ENCODE results near the gene CA10. TPM values are rescaled to one million over a fixed set of nuclear protein-coding genes. Genes with fewer than 3 reads are reported as not detected.
A peak's percentile ranks its signal among the peaks of the same experiment; 100 is the strongest.

CA10 gene
- total RNA-seq = not detected
- not detected for polyA plus RNA-seq
- long read RNA-seq, donor 1 = 0 reads
- long read RNA-seq, donor 2 = 0 reads

- peaks cover 0 to 4% of the 10 kb centered on the region in 2 donors for H3K27me3 ChIP-seq (ENCODE audit: control insufficient read depth in 1 of 2, insufficient read depth in 2 of 2, low read length in 1 of 2)
- no peak for ATAC-seq (ENCODE audit: low FRiP score)
- intact Hi-C loops (cut with DNase I) = no loop called here
Observed at GRCh38 chr17:52158450-52159042, at the start of gene CA10. Gene CA10, minus strand, starts transcription at chr17:52158714.

DNA sequence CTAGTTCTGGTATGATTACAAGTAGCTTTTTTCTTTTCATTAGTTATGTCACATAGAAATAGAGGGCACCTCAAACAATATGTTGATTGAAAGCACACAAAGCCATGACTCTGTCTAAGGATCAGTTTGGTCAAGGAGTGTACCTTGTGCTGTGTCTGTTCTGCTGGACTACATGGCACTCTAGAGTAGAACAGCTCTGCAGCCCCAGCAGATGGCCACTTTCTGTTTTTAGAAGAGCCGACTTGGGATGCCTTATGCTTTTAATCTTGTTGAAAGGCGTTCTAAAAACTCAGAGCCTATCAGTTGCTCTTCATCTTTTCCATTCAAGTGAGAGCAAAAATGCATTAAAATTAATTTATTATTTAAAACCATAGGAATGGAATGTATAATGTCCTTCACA lies 49.3 kb upstream of the CA10 start:
- 36 to 74% methylated on average over 2 of the region's 2 CpGs for WGBS, 2 donors
- DNase-seq = no peak
- Histone ChIP-seq H3K9me3 (ENCODE audit: control insufficient read depth, low read length) (no peaks in the 10 kb centered on the region), H3K4me3 (ENCODE audit: low read length in 2 of 2) (no peak overlapping the region), H3K27ac (ENCODE audit: low read depth in 1 of 2, low read length in 2 of 2) (no peak overlapping the region), H3K27me3 (ENCODE audit: control insufficient read depth in 1 of 2, insufficient read depth in 2 of 2, low read length in 1 of 2) (no peaks in the 10 kb centered on the region), H3K4me1 (ENCODE audit: control insufficient read depth in 1 of 2, insufficient read depth in 2 of 2, low read length in 2 of 2) (no peaks in the 10 kb centered on the region), H3K36me3 (ENCODE audit: control insufficient read depth in 1 of 2, insufficient read depth in 2 of 2, low read length in 1 of 2) (no peaks in the 10 kb centered on the region)
- no peak for ATAC-seq (ENCODE audit: low FRiP score)
- intact Hi-C loops (cut with DNase I) = no loop called here

More at GRCh38 chr17:52158450-52159042, at the start of gene CA10:
- no peaks in the 10 kb centered on the region for H3K4me1 ChIP-seq (ENCODE audit: control insufficient read depth in 1 of 2, insufficient read depth in 2 of 2, low read length in 2 of 2)
- WGBS, 2 donors = 0 to 2% methylated on average over 32 to 52 of the region's 52 CpGs
- no peaks in the 10 kb centered on the region for H3K36me3 ChIP-seq (ENCODE audit: control insufficient read depth in 1 of 2, insufficient read depth in 2 of 2, low read length in 1 of 2)
- H3K4me3 ChIP-seq (ENCODE audit: low read length in 2 of 2) = no peak within 1 kb of the TSS
- no peaks in the 10 kb centered on the region for H3K9me3 ChIP-seq (ENCODE audit: control insufficient read depth, low read length)
- DNase-seq = peak in 1 of 2 donors; percentile 61
- H3K27ac ChIP-seq (ENCODE audit: low read depth in 1 of 2, low read length in 2 of 2) = no peak within 1 kb of the TSS

GRCh38 chr17:52202520-52203080 lies 44.1 kb upstream of the CA10 start:
- Histone ChIP-seq H3K27ac (ENCODE audit: low read depth in 1 of 2, low read length in 2 of 2) (no peak overlapping the region), H3K9me3 (ENCODE audit: control insufficient read depth, low read length) (no peaks in the 10 kb centered on the region), H3K27me3 (ENCODE audit: control insufficient read depth in 1 of 2, insufficient read depth in 2 of 2, low read length in 1 of 2) (no peaks in the 10 kb centered on the region), H3K4me1 (ENCODE audit: control insufficient read depth in 1 of 2, insufficient read depth in 2 of 2, low read length in 2 of 2) (no peaks in the 10 kb centered on the region), H3K4me3 (ENCODE audit: low read length in 2 of 2) (no peak overlapping the region), H3K36me3 (ENCODE audit: control insufficient read depth in 1 of 2, insufficient read depth in 2 of 2, low read length in 1 of 2) (no peaks in the 10 kb centered on the region)
- 60 to 66% methylated on average over 2 of the region's 2 CpGs for WGBS, 2 donors
- ATAC-seq (ENCODE audit: low FRiP score) (no peak), DNase-seq (no peak)
- intact Hi-C loops (cut with DNase I) = no loop called here

- no peak overlapping the region for H3K27ac ChIP-seq (ENCODE audit: low read depth in 1 of 2, low read length in 2 of 2)
- no peaks in the 10 kb centered on the region for H3K36me3 ChIP-seq (ENCODE audit: control insufficient read depth in 1 of 2, insufficient read depth in 2 of 2, low read length in 1 of 2)
- ATAC-seq (ENCODE audit: low FRiP score) (no peak), DNase-seq (no peak)
- no peak overlapping the region for H3K4me3 ChIP-seq (ENCODE audit: low read length in 2 of 2)
- H3K9me3 ChIP-seq (ENCODE audit: control insufficient read depth, low read length) = no peaks in the 10 kb centered on the region
- no peaks in the 10 kb centered on the region for H3K4me1 ChIP-seq (ENCODE audit: control insufficient read depth in 1 of 2, insufficient read depth in 2 of 2, low read length in 2 of 2)
- 45 to 46% methylated on average over 2 of the region's 2 CpGs for WGBS, 2 donors
- intact Hi-C loops (cut with DNase I) = no loop called here
- H3K27me3 ChIP-seq (ENCODE audit: control insufficient read depth in 1 of 2, insufficient read depth in 2 of 2, low read length in 1 of 2) = no peaks in the 10 kb centered on the region
Observed at GRCh38 chr17:52201767-52202519, 43.4 kb upstream of the CA10 start.

DNA sequence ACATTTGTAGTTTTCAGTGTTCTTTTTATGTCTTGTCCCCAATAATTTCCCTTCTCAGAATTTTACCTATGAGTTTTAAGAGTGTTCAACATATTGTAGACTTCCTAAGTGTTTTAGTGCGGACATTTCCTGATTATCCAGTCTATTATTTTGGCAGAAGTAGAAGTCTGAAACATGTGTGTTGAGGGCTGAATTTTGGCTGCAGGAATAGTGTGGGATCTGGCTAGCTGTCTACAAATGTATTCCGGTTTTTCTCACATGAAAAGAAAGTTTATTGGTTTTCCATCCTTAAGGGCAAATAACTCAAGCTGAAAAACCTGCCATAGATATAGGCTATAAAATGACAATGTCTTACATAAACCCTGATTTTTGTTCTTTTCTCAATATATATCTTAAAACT lies 33.0 kb upstream of the CA10 start:
- no peaks in the 10 kb centered on the region for H3K36me3 ChIP-seq (ENCODE audit: control insufficient read depth in 1 of 2, insufficient read depth in 2 of 2, low read length in 1 of 2)
- H3K27me3 ChIP-seq (ENCODE audit: control insufficient read depth in 1 of 2, insufficient read depth in 2 of 2, low read length in 1 of 2) = no peaks in the 10 kb centered on the region
- ATAC-seq (ENCODE audit: low FRiP score) (no peak), DNase-seq (no peak)
- WGBS, 2 donors = 48 to 49% methylated on average over 2 of the region's 2 CpGs
- intact Hi-C loops (cut with DNase I) = no loop called here
- no peaks in the 10 kb centered on the region for H3K4me1 ChIP-seq (ENCODE audit: control insufficient read depth in 1 of 2, insufficient read depth in 2 of 2, low read length in 2 of 2)
- H3K4me3 ChIP-seq (ENCODE audit: low read length in 2 of 2) = no peak overlapping the region
- H3K9me3 ChIP-seq (ENCODE audit: control insufficient read depth, low read length) = no peaks in the 10 kb centered on the region
- no peak overlapping the region for H3K27ac ChIP-seq (ENCODE audit: low read depth in 1 of 2, low read length in 2 of 2)

DNA sequence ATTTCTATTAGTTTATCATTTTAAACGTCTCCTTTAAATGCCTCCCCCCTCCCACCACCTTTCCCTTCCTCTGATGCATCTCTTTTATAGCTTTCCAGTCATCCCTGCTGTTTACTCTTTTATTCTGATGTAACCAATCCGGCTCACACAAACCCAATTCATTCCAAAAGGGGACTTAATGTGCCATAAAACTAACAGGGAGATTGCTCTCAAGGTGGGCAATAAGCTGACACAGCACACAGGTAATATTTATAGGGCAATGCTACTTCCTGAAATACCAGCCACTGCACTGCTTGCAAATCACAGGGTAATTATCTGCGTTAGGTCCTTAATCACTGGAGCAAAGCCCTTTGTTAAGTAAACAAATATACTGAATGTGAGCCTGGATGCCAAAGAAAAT lies 23.3 kb upstream of the CA10 start:
- 34 to 35% methylated on average over 3 of the region's 3 CpGs for WGBS, 2 donors
- no peaks in the 10 kb centered on the region for H3K4me1 ChIP-seq (ENCODE audit: control insufficient read depth in 1 of 2, insufficient read depth in 2 of 2, low read length in 2 of 2)
- H3K36me3 ChIP-seq (ENCODE audit: control insufficient read depth in 1 of 2, insufficient read depth in 2 of 2, low read length in 1 of 2) = no peaks in the 10 kb centered on the region
- no peaks in the 10 kb centered on the region for H3K27me3 ChIP-seq (ENCODE audit: control insufficient read depth in 1 of 2, insufficient read depth in 2 of 2, low read length in 1 of 2)
- no peak for DNase-seq
- H3K4me3 ChIP-seq (ENCODE audit: low read length in 2 of 2) = no peak overlapping the region
- no peak for ATAC-seq (ENCODE audit: low FRiP score)
- no peak overlapping the region for H3K27ac ChIP-seq (ENCODE audit: low read depth in 1 of 2, low read length in 2 of 2)
- no peaks in the 10 kb centered on the region for H3K9me3 ChIP-seq (ENCODE audit: control insufficient read depth, low read length)
- intact Hi-C loops (cut with DNase I) = no loop called here

DNA sequence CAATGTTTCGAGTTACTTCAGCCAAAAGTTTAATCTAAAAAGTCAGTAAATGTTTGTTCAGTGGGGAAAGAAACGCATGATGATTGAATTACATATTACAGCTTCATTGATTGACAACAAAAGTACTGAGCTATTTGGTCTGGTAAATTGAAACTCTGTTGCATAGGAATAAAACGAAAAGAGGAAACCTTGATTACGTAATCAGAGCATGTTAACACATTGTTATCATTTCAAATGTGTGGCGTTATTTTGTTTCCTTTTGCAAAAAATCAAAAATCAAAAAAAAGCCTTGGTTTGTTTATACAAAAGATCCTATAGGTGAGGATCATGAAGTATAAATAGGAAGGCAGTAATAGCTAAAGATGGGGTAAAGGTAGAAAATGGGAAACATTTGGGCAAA lies 19.5 kb upstream of the CA10 start:
- no peak for ATAC-seq (ENCODE audit: low FRiP score)
- DNase-seq = no peak
- Histone ChIP-seq H3K27me3 (ENCODE audit: control insufficient read depth in 1 of 2, insufficient read depth in 2 of 2, low read length in 1 of 2) (no peaks in the 10 kb centered on the region), H3K9me3 (ENCODE audit: control insufficient read depth, low read length) (no peaks in the 10 kb centered on the region), H3K27ac (ENCODE audit: low read depth in 1 of 2, low read length in 2 of 2) (no peak overlapping the region), H3K4me3 (ENCODE audit: low read length in 2 of 2) (no peak overlapping the region), H3K4me1 (ENCODE audit: control insufficient read depth in 1 of 2, insufficient read depth in 2 of 2, low read length in 2 of 2) (no peaks in the 10 kb centered on the region), H3K36me3 (ENCODE audit: control insufficient read depth in 1 of 2, insufficient read depth in 2 of 2, low read length in 1 of 2) (no peaks in the 10 kb centered on the region)
- intact Hi-C loops (cut with DNase I) = no loop called here
- WGBS, 2 donors = 30 to 48% methylated on average over 5 of the region's 5 CpGs

- no peak overlapping the region for H3K4me3 ChIP-seq (ENCODE audit: low read length in 2 of 2)
- no peaks in the 10 kb centered on the region for H3K27me3 ChIP-seq (ENCODE audit: control insufficient read depth in 1 of 2, insufficient read depth in 2 of 2, low read length in 1 of 2)
- 53 to 61% methylated on average over 1 of the region's 1 CpG for WGBS, 2 donors
- H3K36me3 ChIP-seq (ENCODE audit: control insufficient read depth in 1 of 2, insufficient read depth in 2 of 2, low read length in 1 of 2) = no peaks in the 10 kb centered on the region
- H3K27ac ChIP-seq (ENCODE audit: low read depth in 1 of 2, low read length in 2 of 2) = no peak overlapping the region
- intact Hi-C loops (cut with DNase I) = no loop called here
- H3K4me1 ChIP-seq (ENCODE audit: control insufficient read depth in 1 of 2, insufficient read depth in 2 of 2, low read length in 2 of 2) = no peaks in the 10 kb centered on the region
- ATAC-seq (ENCODE audit: low FRiP score) (no peak), DNase-seq (no peak)
- H3K9me3 ChIP-seq (ENCODE audit: control insufficient read depth, low read length) = no peaks in the 10 kb centered on the region
Observed at GRCh38 chr17:52170963-52171572, 12.6 kb upstream of the CA10 start.
